ENCODE results near the gene AURKB.

The AURKB gene

GRCh38 chr17:8234361-8235270, 24.2 kb upstream of the AURKB start:
- H3K27me3 ChIP-seq (ENCODE audit: control insufficient read depth, insufficient read depth, low read length) = no peaks in the 10 kb centered on the region
- H3K36me3 ChIP-seq (ENCODE audit: control insufficient read depth, insufficient read depth, low read length) = no peaks in the 10 kb centered on the region
- H2AFZ ChIP-seq = no peak overlapping the region
- no peak overlapping the region for H3K4me2 ChIP-seq (ENCODE audit: low read length)
- no peak for TF ChIP-seq CTCF (IDR thresholded peaks at IDR 0.05)
- H3K27ac ChIP-seq = no peak overlapping the region
- H3K79me2 ChIP-seq = peaks cover 7% of the 10 kb centered on the region
- peaks cover 12% of the 10 kb centered on the region for H3K4me1 ChIP-seq
- H3K4me3 ChIP-seq (ENCODE audit: low read depth, low read length) = no peak overlapping the region
- H3K9ac ChIP-seq = no peak overlapping the region
- no peaks in the 10 kb centered on the region for H3K9me3 ChIP-seq (ENCODE audit: control insufficient read depth, low read length)

- Histone ChIP-seq H3K27ac (no peak overlapping the region), H3K27me3 (ENCODE audit: control insufficient read depth, insufficient read depth, low read length) (no peaks in the 10 kb centered on the region), H3K4me1 (no peaks in the 10 kb centered on the region), H3K9ac (no peak overlapping the region), H2AFZ (no peak overlapping the region), H3K36me3 (ENCODE audit: control insufficient read depth, insufficient read depth, low read length) (no peaks in the 10 kb centered on the region), H3K4me3 (ENCODE audit: low read depth, low read length) (no peak overlapping the region), H3K9me3 (ENCODE audit: control insufficient read depth, low read length) (no peaks in the 10 kb centered on the region), H3K4me2 (ENCODE audit: low read length) (no peak overlapping the region), H3K79me2 (peaks cover 7% of the 10 kb centered on the region)
- TF ChIP-seq CTCF (IDR thresholded peaks at IDR 0.05) = no peak
Measured at GRCh38 chr17:8231701-8232100, 21.3 kb upstream of the AURKB start.

GRCh38 chr17:8227238-8227581, 16.8 kb upstream of the AURKB start:
- peak overlapping the region; percentile 26 for H3K27ac ChIP-seq
- no peak overlapping the region for H3K4me3 ChIP-seq (ENCODE audit: low read depth, low read length)
- no peaks in the 10 kb centered on the region for H3K36me3 ChIP-seq (ENCODE audit: control insufficient read depth, insufficient read depth, low read length)

GRCh38 chr17:8226536-8227237, 16.3 kb upstream of the AURKB start:
- TF ChIP-seq CTCF (IDR thresholded peaks at IDR 0.05) = no peak
- Histone ChIP-seq H3K9ac (no peak overlapping the region), H2AFZ (no peak overlapping the region), H3K27me3 (ENCODE audit: control insufficient read depth, insufficient read depth, low read length) (no peaks in the 10 kb centered on the region), H3K36me3 (ENCODE audit: control insufficient read depth, insufficient read depth, low read length) (no peaks in the 10 kb centered on the region), H3K79me2 (peaks cover 3% of the 10 kb centered on the region), H3K4me2 (ENCODE audit: low read length) (no peak overlapping the region), H3K4me1 (peaks cover 9% of the 10 kb centered on the region), H3K4me3 (ENCODE audit: low read depth, low read length) (no peak overlapping the region), H3K9me3 (ENCODE audit: control insufficient read depth, low read length) (no peaks in the 10 kb centered on the region), H3K27ac (peak overlapping the region; percentile 26)

More at GRCh38 chr17:8227238-8227581, 16.8 kb upstream of the AURKB start:
- Histone ChIP-seq H3K4me1 (peaks cover 9% of the 10 kb centered on the region), H3K4me2 (ENCODE audit: low read length) (no peak overlapping the region), H3K9ac (no peak overlapping the region), H2AFZ (no peak overlapping the region), H3K9me3 (ENCODE audit: control insufficient read depth, low read length) (no peaks in the 10 kb centered on the region), H3K79me2 (peaks cover 3% of the 10 kb centered on the region), H3K27me3 (ENCODE audit: control insufficient read depth, insufficient read depth, low read length) (no peaks in the 10 kb centered on the region)
- no peak for TF ChIP-seq CTCF (IDR thresholded peaks at IDR 0.05)
